Activated CD4-positive, alpha-beta T cell treated with anti-CD3 and anti-CD28 coated beads, Interleukin-10, Interleukin-2, amounts not matched to agents 100 ng/mL and 50 ng/mL, durations not matched to agents 16 hours and 8 hours (primary cell): Measurements from ENCODE around the gene BCAS3.
"Not testable (repeated sequence)": the region's sequence is repeated elsewhere in the genome, so short reads cannot be mapped to it uniquely, and the experiment has no call there.

Experiments used
- DNase-seq: peaks from one replicate; pipeline ENCODE4 v3.0.0-alpha.2; 2020

The BCAS3 gene

DNA sequence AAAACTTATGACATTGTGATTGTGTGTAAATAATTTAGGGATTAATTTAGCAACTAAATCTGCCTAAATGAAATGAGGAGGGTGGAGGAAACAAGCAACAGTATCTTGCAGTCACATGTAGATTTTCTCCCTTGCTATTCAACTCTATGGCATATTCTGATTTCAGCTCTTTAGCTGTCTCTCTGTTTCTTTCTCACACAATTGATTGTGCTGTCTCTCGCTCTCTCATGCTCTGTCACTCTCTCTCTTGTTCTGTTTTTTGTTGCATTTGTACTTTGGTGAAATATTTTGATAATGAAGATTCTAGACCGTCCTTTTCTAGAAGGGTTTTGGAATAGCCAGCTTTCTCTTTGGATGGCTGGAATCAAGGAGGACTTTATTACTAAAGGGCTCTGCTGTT lies 70.6 kb downstream of the BCAS3 start:
- DNase-seq, result no peak

DNA sequence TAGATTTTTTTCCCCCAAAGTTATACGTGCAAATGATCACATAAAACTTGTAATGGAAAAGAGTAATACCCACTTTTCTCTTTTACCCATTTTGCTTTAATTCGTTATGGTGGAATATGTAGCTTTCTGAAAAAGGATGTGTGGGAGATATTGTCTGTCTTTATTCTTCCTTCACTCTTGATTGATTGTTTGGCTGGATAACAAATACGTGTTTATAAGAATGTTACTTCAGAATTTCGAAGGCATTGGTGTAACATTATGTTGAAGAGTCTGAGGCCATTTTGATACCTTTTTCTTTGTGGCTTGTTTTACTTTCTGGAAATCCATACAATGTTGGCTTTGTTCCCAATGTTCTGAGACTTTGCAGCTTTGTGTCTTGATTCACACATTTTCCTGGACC lies 71.4 kb downstream of the BCAS3 start:
- DNase-seq, result no peak

DNA sequence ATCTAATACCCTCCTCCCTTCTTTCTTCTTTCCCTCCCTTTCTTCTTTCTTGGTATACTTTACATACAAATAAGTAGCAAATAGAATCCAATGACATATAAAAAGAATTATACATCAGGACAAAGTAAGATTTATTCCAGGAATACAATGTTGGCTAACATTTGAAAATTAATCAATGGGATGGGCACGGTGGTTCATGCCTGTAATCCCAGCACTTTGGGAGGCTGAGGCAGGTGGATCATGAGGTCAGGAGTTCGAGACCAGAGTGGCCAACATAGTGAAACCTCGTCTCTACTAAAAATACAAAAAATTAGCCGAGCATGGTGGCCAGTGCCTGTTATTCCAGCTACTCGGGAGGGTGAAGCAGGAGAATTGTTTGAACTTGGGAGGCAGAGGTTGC lies 72.1 kb downstream of the BCAS3 start:
- DNase-seq, result no peak

DNA sequence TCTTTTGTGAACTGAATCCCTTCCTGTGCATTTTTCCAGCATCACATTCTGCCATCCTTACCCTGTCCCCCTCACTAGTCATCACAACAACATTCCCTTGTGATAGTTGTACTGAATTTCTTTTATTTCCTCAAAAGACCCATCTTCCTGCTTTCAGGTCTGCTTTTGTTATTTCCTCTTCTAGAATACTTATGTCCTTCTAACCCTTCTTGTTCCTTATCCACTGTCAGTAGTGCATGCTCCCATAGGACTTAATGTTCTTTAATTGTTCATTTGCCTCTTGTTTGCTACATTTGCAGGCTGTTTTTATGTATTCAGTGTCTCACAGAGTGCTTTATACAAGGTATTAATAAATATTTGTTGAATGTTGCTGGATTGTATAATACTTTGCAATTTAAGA lies 73.0 kb downstream of the BCAS3 start:
- DNase-seq, result no peak

DNA sequence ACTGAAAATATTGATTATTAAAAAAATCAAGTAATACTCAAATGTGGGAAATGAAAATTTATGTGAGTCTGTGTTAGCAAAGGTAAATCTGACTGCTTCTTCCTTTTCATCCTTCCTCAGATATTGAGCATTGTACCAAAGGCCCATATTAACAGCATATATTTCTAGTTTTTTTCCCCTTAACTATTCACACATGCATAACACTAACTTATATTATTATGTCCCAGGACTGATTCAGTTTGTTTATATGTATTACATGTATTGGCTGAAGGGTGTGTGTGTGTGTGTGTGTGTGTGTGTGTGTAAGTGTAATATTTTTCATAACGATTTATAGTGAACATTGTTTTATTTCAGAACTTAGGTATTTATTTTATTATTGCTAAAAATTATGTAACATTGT lies 74.2 kb downstream of the BCAS3 start:
- no peak for DNase-seq

DNA sequence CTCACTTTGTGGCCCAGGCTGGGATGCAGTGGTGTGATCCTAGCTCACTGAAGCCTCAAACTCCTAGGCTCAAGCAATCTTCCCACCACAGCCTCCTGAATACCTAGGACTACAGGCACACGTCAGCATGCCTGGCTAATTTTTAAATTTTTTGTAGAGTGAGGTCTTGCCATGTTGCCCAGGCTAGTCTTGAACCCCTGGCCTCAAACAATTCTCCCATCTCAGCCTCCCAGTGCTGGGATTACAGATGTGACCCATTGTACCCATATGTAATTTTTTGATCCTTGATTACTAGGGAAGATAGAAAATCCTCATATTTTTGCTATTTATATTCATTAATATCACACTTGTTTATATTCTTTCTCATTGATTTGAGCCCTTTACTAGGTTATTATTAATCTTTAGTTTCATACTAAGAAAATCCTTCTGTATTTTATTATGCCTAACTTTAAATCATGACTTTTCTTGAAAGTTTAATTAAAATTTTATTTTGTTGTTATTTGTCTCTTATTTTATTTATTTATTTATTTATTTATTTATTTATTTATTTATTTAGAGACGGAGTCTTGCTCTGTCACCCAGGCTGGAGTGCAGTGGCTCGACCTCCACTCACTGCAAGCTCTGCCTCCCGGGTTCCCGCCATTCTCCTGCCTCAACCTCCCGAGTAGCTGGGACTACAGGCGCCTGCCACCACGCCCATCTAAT lies 75.4 kb downstream of the BCAS3 start:
- DNase-seq, result no peak

DNA sequence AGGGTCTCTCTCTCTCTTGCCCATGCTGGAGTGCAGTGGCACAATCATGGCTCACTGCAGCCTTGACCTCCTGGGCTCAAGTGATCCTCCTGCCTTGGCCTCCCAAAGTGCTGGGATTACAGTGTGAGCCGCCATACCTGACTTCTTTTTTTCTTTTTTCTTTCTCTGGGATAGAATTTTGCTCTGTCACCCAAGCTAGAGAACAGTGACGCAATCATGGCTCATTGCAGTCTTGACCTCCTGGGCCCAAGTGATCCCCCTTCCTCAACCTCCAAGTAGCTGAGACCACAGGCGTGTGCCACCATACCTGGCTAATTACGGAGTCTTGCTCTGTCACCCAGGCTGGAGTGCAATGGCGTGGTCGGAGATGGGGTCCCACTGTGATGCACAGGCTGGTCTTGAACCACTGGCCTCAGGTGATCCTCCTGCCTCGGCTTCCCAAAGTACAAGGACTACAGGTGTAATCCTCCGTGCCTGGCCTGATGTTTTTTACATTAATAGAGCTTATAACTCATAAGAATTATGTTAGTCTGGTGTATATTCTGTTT lies 76.5 kb downstream of the BCAS3 start:
- DNase-seq, result no peak

DNA sequence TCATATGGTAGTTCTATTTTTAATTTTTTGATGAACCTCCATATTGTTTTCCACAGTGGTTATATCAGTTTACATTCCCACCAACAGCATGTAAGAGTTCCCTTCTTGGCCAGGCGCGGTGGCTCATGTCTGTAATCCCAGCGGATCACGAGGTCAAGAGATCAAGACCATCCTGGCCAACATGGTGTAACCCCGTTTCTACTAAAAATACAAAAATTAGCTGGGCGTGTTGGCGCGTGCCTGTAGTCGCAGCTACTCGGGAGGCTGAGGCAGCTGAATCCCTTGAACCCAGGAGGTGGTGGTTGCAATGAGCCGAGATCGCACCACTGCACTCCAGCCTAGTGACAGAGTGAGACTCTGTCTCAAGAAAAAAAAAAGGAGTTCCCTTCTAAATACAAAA lies 79.1 kb downstream of the BCAS3 start:
- not testable (repeated sequence) for DNase-seq

DNA sequence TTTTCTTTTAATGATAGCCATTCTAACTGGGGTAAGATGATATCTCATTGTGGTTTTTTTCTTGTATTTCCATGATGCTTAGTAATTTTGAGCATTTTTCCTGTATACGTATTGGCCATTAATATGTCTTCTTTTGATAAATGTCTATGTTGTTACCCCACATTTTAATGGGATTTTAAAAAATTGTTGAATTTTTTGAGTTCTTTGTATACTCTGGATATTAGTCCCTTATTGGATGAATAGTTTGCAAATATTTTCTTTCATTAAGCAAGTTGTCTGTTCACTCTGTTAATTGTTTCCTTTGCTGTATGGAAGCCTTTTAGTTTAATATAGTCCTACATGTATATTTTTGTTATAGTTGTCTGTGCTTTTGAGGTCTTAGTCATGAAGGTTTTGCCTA lies 79.8 kb downstream of the BCAS3 start:
- no peak for DNase-seq

DNA sequence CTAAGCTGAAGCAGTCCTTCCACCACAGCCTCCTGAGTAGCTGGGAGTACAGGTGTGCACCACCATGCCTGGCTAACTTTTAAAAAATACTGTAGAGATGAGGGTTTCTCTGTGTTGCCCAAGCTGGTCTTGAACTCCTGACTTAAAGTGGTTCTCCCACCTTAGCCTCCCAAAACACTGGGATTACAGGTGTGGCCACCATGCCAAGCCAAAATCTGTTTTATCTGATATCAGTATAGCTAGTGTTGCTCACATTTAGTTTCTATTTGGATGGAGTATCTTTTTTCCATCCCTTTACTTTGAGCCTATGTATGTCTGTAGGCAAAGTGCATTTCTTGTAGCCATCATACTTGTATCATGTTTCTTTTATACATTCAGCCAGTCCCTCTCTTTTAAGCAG lies 82.1 kb downstream of the BCAS3 start:
- no peak for DNase-seq

DNA sequence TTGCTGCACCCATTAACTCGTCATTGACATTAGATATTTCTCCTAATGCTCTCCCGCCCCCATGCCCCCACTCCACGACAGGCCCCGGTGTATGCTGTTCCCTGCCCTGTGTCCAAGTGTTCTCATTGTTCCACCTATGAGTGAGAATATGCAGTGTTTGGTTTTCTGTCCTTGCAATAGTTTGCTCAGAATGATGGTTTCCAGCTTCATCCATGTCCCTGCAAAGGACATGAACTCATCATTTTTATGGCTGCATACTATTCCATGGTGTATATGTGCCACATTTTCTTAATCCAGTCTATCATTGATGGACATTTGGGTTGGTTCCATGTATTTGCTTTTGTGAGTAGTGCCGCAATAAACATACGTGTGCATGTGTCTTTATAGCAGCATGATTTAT lies 83.7 kb downstream of the BCAS3 start:
- not testable (repeated sequence) for DNase-seq

DNA sequence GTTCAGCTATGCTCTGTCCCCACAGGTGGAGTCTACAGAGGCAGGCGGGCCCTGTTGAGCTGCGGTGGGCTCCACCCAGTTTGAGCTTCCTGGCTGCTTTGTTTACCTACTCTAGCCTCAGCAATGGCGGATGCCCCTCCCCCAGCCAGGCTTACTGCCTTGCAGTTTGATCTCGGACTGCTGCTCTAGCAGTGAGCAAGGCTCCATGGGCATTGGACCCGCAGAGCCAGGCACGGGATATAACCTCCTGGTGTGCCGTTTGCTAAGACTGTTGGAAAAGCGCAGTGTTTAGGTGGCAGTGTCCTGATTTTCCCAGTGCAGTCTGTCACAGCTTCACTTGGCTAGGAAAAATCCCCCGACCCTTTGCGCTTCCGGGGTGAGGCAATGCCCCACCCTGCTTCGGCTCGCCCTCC lies 89.1 kb downstream of the BCAS3 start:
- no peak for DNase-seq

DNA sequence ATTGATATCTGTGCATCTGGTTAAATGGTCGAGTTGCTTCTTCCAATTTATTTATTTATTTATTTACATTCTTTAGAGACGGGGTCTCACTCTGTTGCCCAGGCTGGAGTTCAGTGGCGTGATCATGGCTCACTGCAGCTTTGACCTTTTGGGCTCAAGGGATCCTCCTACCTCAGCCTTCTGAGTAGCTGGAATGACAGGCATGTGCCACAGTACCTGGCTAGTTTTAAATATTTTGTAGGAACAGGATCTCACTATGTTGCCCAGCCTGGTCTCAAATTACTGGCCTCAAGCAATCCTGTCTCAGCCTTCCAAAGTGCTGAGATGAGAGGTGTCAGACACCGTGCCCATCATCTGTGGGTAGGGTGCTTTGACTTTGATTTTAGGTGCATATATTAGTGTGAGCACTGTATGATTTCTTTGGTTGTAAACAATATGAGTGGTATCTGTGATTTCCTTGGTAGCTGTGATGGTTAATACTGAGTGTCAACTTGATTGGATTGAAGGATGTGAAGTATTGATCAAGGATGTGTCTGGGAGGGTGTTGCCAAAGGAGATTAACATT lies 90.2 kb downstream of the BCAS3 start:
- DNase-seq, result no peak

DNA sequence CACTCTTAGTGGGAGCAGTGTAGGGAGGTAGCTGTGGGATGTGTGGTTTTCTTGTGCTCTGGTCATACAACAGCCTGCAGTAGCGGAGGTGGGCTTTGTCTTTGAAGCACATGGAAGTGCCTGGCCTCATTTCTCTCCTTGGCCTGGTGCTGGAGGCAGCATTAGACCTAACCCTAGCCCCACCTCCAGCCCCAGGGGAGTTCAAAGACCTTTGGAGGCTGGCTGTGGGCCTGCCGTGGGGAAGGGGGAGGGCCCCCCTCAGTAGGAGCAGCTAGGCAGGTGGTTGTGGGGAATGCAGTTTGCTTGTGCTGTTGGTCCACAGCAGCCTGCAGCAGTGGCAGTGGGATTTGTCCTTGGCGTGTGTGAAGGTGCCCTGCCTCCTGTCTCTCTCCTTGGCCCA lies 91.7 kb downstream of the BCAS3 start:
- DNase-seq, result no peak

DNA sequence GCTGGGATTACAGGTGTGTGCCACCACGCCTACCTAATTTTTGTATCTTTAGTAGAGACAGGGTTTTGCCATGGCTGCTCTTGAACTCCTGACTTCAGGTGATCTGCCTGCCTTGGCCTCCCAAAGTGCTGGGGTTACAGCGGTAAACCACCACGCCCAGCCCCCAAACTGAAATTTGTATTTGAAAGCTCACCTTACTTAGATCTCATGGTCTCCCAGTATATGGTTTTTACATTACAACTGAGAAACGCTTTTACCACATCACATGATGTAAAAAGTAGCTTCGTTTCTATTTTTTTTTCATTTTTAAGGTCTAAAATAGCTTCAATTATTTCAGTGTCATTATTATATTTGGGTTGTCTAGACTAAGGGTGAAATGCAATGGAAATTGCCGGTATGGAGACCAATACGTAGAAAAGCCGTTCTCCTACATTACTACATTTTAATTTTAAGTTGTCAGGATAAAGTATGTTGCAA lies 93.3 kb downstream of the BCAS3 start:
- no peak for DNase-seq

DNA sequence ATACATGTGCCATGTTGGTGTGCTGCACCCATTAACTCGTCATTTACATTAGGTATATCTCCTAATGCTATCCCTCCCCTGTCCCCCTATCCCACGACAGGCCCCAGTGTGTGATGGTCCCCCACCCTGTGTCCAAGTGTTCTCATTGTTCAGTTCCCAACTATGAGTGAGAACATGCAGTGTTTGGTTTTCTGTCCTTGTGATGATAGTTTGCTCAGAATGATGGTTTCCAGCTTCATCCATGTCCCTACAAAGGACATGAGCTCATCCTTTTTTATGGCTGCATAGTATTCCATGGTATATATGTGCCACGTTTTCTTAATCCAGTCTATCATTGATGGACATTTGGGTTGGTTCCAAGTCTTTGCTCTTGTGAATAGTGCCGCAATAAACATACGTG lies 94.0 kb downstream of the BCAS3 start:
- DNase-seq, result not testable (repeated sequence)

DNA sequence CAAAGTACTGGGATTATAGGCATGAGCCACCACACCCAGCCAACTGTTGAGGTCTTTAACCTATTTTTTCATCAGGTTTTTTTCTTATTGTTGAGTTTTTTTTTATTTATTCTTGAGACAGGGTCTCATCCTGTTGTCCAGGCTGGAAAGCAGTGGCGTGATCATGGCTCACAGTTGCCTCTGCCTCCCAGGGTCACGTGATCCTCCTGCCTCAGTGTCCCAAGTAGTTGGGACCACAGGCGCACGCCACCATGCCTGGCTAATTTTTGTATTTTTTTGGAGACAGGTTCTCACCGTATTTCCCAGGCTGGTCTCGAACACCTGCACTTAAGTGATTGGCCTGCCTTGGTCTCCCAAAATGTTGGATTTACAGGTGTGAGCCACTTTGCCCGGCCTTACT lies 95.9 kb downstream of the BCAS3 start:
- no peak for DNase-seq

DNA sequence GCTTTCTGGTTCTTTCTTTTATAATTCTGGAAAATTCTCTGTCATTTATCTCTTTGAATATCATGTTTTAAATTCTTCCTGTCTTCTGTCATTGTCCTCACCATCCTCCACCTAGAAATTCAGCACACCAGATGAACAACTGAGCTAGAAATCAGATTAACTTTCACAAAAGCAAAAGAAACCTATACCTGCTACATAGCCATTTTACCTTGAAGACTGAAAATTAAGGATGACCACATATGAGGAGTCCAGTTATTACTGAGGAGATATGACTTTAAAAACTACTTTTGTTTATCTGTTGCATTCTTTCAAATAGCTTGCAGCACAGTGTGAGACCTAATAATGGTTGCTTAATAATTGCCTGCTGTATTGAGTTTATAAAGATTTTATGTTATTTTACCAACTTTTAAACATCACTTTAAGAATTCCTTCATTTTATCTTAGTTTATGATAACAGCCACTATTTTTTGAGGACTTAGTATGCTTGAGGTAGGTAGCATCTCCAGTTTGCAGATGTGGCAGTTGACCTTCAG lies 104.3 kb downstream of the BCAS3 start:
- no peak for DNase-seq

DNA sequence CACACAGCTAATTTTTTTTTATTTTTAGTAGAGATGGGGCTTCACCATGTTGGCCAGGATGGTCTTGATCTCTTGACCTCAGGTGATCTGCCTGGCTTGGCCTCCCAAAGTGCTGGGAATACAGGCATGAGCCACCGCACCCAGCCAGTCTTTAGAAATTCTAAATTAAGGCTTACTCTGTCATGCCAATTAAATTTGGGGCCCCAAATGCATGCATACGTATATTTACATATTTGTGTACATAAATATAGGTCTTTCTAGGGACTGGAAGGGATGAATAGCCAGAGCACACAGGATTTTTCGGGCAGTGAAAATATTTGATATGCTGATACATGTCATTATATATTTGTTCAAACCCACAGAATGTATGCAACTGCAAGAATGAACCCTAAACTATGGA lies 105.1 kb downstream of the BCAS3 start:
- DNase-seq, result no peak

DNA sequence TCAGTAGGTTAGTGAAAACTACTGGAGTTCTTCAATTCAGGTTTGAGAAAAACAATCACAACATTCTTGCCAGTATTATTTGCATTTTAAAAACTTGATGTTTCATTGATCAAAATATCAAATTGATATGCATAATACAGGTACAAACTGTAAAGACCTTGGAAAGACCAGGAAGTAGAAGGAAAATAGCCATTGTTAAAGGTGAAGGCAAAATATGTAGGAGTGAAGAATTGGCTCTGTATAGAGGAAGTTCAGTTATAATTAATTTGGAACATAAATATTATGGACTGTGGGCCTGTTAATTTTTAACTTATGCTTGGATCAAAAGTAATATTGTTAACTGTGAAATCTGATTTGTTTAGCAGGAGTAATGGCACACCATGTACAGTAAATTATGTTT lies 112.6 kb downstream of the BCAS3 start:
- no peak for DNase-seq

DNA sequence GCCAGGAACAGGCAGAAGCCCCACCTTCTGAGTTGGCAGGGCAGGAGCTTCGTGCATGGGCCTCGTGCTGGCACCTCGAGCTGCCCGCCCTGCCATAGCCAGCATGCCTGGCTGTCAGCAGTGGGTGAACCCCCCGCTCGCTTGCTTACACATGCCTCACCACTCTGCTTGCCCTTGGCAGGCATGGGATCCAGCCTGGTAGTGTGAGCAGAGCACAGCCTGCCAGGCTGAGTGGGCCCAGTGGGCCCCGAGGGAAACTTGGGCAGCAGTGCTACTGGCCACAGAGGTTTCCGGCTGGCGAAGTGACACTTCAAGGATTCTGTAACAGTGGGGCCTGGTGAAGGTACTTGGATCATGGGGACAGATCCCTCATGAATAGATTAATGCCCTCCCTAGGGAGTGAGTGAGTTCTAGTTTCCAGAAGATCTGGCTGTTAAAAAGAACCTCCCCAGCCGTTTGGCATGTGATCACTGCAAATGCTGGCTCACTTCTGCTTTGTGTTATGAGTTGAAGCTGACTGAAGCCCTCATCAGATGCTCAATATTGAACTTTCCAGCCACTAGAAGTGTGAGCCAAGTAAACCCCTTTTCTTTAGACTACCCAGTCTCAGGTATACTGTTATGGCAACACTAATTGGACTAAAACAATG lies 114.7 kb downstream of the BCAS3 start:
- DNase-seq, result no peak

DNA sequence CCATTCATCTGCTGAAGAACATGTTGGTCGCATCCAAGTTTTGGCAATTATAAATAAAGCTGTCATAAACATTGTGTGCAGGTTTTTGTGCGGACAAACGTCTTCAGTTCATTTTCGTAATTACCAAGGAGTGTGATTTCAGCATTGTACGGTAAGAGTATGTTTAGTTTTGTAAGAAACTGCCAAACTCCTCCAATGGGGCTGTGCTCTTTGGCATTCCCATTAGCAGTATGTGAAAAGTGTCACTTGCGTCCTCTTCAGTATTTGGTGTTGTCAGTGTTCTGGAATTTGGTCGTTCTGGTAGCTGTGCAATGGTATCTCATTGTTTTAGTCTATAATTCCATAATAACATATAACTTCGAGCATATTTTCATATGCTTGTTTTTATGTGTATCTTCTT lies 120.9 kb downstream of the BCAS3 start:
- no peak for DNase-seq

DNA sequence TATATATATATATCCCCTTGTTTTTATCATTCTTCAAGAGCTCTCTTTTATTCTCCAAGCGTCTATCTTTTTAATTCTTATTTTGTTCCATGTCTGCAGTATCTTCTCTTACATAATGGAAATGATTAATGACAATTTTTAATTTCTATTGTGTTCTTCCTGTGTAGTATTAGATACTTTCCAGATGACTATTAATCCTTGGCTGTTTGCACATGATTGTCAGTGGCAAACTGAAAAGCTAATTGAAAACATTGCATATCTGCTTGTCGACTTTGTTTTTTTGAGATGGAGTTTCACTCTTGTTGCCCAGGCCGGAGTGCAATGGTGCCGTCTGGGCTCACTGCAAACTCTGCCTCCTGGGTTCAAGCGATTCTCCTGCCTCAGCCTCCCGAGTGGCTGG lies 124.7 kb downstream of the BCAS3 start:
- DNase-seq, result no peak

DNA sequence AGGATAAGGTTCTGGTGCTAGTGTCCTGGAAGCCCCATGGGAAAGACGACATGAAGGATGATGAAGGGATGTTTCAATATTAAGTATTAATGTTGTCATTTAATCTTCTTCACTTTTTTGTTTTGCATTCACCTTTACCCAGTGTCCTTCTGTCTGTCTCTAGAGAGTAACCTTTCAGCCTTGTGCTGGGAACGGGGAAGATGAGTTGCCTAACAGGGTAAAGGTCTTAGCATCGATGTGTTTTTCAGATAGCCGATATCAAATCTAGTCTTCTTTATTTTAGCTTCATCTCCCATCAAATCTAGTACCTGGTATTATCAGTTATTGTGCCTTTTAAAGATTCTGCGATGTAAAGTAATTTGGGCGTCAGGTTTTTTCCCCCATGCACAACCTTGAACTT lies 125.4 kb downstream of the BCAS3 start:
- no peak for DNase-seq
